Germinal center (tissue), 1 donor: ENCODE measurements around the gene SPACA4.
"Not testable (repeated sequence)": the region's sequence is repeated elsewhere in the genome, so short reads cannot be mapped to it uniquely, and the experiment has no call there.

Source experiments
- DNase-seq: peaks from one replicate; pipeline ENCODE4 v3.0.0; 2012; ENCODE audit warnings: mixed read lengths, low spot score

SPACA4 gene, protein sequence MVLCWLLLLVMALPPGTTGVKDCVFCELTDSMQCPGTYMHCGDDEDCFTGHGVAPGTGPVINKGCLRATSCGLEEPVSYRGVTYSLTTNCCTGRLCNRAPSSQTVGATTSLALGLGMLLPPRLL

DNA sequence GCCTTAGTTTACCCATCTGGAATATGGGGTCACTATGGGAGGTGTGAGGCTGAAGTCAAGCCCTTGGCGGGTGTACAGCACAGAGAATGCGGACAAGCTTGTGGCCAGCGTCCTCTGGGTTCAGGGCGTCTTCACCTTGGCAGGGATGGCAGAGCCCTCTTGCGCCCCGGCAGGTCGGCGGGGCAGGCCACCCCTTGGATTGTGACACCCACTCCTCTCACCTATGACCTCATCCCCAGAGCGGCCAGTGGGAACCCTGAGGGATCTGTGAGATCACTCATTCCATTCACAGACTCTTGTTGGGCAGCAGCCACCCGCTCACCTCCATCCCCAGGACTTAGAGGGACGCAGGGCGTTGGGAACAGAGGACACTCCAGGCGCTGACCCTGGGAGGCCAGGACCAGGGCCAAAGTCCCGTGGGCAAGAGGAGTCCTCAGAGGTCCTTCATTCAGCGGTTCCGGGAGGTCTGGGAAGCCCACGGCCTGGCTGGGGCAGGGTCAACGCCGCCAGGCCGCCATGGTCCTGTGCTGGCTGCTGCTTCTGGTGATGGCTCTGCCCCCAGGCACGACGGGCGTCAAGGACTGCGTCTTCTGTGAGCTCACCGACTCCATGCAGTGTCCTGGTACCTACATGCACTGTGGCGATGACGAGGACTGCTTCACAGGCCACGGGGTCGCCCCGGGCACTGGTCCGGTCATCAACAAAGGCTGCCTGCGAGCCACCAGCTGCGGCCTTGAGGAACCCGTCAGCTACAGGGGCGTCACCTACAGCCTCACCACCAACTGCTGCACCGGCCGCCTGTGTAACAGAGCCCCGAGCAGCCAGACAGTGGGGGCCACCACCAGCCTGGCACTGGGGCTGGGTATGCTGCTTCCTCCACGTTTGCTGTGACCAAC lies at the start of gene SPACA4:
TSS of gene SPACA4 (plus strand) at position 280 of the 896 bp plus-strand sequence. CDS start at position 517, 237 bp downstream.
- no peak for DNase-seq

DNA sequence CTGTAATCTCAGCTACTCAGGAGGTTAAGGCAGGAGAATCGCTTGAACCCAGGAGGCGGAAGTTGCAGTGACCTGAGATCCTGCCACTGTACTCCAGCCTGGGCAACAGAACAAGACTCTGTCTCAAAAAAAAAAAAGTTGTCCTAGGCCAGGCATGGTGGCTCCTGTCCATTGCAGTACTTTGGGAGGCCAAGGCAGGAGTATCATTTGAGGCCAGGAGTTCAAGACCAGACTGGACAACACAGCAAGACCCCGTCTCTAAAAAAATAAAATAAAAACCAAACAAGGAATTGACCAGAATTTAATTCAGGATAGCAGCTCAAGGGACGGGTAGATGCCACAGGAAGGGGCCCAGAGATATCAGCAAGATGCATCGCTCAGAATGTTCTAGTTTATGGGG lies 49.7 kb upstream of the SPACA4 start:
- DNase-seq: no peak

DNA sequence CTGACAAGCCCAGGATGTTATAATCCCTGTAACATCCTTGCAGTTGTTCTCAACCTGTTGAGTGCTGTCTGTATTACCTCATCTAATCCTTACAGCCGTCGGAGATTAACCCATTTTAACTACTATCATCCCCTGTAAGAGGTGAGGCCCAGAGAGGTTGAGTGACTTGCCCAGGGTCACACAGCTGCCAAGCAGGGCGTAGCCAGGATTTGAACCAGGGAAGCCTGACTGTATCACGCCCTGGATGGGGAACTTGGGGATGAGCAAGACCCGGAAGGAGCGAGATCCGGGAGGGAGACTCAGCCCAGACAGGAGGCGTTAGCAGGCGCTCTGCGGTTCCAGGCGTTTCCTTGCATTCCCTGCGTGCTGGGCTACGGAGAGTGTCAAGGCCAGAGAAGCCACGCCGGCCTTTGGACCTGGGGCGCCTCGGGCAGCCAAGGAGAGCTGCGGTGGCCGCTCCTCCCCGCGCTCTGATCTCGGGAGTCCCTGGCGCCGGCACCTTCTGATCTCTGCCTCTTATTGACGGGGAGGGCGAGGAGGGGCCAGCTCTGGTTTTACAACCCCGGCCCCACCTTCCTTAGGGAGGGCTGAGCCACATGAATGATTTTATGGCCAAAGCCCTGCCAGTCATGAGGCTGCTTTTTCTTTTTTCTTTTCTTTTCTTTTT lies 48.4 kb upstream of the SPACA4 start:
- no peak for DNase-seq

DNA sequence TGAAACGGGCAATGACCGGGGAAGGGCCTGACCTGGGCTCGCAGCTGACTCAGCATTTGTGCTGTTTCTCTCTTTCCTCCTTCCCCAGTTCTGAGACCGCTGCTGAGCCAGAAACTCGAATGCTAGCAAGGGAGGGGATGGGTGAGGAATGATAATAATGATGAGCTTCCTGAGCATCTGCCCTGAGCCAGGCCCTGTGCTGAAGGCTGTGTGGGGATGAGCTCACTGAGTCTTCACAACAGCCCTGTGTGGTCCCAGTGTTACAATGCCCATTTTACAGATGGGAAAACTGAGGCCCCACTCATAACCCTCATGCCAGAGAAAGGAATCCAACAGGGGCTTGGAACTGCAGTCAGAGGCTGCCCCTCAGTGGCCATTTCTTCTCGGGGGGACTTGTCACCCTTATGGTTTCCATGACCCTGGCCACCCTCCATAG lies 46.4 kb upstream of the SPACA4 start:
- no peak for DNase-seq

DNA sequence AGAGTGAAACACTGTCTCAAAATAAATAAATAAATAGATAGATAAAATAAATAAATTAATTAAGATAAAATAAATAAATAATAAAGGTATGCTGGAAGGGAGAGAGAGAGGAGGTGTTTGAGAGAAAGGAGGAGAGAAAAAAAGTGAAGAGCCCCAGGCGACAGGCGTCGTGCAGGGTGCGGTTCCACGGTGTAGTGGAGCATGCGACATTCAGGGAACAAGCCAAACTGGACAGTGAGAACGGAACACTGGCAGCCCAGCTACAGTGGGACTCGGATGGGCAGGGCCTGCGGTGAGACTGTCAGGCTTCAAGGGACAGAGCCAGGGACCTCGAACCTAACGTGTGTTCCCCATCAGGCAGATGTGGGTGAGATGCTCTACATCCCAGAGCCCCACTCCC lies 45.1 kb upstream of the SPACA4 start:
- no peak for DNase-seq

DNA sequence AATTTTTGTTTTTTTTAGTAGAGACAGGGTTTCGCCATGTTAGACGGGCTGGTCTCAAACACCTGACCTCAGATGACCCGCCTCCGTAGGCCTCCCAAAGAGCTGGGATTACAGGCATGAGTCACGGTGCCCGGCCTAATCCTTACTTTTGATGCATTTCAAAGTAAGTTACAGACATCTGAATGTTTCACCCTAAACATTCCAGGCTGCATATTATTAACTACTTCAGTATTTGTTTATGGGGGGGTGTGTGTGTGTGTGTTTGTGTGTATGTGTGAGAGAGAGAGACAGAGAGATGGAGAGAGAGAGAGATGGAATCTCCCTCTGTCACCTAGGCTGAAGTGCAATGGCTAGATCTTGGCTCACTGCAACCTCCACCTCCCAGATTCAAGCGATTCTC lies 41.5 kb upstream of the SPACA4 start:
- no peak for DNase-seq

DNA sequence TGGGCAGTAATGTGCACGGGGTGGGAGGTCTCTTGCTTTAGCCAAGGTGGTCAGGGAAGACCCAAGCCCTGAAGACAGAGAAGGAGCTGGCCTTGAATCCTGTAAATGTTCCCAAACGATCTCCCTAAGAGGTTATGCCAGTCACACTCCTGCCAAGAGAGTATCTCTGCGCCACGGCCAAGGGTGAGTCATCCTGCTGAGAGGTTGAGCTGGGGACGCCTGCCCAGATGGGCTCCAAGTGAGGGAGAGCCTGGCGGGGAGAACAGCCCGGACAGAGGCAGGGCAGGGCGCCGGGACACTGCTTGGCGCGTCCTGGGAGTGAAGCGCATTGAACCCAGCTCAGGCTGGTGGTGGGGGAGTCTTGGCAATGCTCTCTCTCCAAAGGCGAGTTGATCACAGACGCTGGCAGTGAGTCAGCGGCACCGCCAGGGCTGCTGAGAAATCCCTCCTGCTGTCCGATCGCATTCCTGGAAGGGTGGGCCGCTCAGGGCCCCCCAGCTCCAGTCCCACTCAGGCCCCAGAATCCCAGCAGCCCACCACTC lies 38.1 kb upstream of the SPACA4 start:
- no peak for DNase-seq

DNA sequence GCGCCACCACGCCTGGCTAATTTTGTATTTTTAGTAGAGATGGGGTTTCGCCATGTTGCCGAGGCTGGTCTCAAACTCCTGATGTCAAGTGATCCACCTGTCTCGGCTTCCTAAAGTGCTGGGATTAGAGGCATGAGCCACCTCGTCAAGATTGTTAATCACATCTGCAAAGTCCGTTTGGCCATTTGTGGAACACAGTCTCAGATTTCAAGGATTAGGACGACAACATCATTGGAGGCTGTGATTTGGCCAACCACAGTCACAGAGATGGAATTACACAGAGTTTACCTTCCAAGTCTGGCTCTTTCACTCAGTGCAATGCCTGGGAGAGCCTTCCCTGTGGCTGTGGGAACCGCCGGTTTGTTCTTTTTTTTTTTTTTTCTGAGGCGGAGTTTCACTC lies 36.7 kb upstream of the SPACA4 start:
- no peak for DNase-seq

DNA sequence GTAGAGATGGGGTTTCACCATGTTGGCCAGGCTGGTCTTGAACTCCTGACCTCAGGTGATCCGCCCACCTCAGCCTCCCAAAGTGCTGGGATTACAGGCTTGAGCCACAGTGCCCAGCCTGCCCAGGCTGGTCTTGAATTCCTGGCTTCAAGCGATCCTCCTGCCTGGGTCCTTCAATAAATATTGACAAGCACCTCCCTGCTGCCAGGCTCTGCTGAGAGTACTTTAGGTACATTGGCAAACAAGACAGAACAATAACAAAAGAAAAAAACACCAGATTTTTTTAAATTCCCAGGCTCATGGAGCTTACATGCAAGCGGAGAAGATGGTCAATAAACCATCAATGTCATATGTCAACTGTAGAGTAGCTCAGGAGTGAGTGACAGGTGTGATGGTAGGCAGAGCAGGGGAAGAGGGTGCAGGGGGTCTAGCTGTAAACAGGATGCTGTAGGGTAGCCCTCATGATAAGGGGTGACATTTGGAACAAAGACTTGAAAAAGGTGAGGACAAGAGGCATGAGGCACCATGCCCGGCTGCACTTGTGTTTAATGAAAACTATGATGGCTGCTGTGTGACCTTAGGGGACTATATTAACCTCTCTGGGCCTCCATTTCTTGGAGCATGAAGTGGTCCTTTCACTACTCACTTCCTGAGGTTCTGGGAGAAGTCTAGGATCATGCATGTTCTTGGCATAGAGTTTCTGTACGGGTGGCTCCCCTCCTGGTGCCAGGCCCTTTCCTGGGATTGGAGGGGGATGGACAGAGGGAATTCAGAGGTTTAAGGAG lies 35.0 kb upstream of the SPACA4 start:
- no peak for DNase-seq

DNA sequence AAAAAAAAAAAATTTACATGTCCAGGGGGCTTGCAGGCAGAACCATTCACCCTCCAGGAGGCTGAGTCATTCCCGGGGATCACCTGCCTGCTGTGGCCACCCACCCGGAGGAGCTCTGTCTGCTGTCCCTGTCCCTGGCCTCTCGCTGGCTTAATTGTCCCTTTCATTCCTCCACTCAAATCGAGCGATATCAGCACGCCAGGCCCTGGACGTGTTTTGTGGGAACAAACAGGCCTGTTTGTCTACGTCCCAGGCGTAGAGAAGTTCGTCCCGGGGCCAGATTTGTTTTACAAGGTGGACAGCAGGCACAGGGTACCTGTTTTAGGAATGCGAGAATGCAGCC lies 33.4 kb upstream of the SPACA4 start:
- no peak for DNase-seq

DNA sequence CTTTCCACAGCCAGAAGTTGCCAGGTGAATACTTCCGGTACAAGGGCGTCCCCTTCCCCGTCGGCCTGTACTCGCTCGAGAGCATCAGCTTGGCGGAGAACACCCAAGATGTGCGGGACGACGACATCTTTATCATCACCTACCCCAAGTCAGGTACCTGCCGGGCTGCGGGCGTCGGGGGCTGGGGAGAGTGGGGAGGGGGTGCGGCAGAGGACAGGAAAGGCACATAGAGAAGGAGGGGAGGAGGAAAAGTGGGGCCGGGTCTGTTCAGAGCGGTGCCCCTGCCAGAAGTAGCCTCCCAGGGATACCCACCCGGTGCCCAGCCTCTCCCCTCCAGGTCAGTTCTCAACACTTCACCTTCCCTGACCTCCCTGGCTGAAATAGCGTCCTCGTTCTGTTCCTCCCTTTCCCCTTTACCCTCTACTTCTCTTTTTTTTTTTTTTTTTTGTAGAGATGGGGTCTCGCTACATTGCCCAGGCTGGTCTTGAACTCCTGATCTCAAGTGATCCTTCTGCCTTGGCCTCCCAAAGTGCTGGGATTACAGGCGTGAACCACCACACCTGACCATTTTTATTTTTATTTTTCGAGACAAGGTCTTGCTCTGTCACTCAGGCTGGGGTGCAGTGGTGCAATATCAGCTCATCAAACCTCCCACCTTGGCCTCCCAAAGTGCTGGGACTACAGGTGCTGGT lies 30.5 kb upstream of the SPACA4 start:
- no peak for DNase-seq

DNA sequence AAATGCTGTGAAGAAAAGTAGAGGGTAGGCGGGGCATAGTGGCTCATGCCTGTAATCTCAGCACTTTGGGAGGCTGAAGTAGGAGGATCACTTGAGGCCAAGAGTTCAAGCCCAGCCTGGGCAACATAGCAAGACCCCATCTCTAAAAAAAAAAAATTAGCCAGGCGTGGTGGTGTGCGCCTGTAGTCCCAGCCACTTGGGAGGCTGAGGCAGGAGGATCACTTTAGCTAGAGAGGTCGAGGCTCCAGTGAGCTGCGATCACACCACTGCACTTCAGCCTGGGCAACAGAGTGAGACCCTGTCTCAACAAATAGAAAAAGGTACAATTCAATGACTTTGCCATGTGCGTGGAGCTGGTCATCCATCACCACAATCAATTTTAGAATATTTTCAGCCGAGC lies 28.6 kb upstream of the SPACA4 start:
- DNase-seq: not testable (repeated sequence)

DNA sequence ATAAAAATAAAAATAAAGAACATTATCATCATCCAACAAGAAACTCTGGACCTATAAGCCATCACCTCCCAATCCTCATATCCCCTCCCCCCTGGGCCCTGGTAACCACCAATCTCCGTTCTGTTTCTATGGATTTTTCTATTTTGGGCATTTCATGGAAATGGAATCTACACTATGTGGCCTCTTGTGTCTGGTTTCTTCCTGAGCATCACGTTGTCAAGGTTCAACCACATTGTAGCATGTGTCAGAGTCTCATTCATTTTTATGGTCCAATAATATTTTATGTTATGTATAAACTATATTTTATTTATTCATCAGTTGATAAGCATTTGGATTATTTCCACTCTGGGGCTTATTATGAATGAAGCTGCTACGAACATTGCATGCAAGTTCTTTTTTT lies 27.7 kb upstream of the SPACA4 start:
- no peak for DNase-seq

DNA sequence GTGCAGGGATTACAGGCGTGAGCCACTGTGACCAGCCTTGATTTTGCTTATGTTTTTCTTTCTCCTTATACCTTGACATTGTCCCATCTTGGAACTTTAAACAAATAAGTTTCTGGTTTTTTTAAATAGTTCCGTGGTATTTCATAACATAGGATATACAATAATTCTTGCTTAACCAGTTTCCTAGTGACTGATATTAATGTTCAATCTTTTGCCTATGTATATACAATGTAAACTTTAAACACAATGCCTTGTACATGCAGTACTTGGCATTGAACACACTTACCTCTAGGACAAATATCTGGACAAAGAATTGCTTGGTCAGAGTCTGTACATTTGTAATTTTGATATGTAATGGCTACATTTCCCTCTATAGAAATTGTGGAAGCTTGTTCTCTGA lies 24.4 kb upstream of the SPACA4 start:
- no peak for DNase-seq

DNA sequence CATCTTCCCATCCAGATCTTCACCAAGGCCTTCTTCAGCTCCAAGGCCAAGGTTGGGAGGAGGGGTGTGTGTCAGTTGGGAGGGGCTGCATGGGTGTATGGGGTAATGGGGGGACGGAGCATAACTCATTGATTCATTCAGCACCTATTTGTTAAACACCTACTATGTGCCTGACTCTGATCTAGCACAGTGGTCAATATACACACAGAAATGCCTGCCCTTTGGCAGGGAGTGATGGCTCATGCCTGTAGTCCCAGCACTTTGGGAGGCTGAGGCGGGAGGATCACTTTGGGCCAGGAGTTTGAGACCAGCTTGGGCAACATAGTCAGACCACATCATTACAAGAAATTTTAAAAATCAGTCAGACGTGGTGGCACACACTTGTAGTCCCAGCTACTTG lies 19.2 kb upstream of the SPACA4 start:
- DNase-seq: no peak

DNA sequence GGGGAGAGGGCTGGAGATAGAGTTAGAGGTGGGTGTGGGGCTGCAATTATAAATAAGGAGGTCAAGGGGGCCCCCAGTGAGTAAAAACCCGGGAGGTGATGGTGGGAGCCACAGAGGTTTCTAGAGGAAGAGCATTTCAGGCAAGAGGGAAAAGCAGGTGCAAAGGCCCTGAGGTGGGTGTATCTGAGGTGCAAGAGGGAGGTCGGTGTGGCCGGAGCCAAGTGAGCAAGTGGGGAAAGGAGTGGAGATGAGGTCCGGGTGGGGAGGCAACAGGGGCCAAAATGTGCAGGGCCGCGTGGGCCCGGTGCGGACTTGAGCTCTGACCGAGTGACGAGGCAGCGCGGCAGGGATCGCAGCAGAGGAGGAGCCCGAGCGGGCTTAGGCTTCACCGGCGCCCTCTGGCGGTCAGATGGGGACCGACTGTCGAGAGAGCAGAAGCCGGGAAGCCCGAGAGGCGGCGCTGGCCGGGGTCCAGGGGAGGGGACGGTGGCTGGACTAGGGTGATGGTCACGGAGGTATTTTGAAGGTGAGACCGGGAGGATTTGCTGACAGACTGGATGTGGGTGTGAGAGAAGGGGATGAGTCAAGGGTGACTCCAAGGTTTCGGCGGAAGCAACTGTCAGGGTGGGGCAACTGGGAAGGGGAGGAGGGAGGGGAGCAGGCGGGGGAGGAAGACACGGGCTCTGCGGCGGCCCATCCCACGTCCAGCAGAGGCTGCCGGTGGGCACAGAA lies 17.7 kb upstream of the SPACA4 start:
- DNase-seq: peak; percentile 87

DNA sequence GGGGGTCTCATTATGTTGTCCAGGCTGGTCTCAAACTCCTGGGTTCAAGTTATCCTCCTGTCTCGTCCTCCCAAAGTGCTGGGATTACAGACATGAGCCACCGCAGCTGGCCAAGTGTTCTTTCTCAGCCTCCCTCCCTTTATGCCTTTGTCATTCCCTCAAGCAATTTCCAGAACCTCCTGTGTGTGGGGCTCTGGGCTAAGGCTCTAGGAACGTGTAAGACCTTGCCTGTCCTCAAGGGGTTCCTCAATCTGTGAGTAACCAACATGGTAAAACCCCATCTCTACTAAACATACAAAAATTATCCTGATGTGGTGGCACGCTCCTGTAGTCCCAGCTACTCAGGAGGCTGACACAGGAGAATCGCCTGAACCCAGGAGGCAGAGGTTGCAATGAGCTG lies 15.5 kb upstream of the SPACA4 start:
- no peak for DNase-seq

DNA sequence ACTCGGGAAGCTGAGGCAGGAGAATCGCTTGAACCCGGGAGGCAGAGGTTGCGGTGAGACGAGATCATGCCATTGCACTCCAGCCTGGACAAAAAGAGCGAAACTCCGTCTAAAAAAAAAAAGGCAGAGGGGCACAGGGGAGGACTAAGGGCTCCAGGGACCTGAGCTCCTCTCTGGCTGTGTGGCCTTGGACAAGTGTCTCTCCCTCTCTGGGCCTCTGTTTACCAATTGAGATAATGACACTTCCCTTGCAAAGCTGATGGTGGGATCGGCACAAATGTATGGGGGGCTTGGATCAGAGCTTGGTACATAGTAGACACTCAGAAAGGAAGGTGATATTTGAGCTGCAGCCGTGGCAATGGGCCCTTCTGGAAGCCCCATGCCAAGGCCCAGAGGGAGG lies 11.4 kb upstream of the SPACA4 start:
- DNase-seq: no peak

DNA sequence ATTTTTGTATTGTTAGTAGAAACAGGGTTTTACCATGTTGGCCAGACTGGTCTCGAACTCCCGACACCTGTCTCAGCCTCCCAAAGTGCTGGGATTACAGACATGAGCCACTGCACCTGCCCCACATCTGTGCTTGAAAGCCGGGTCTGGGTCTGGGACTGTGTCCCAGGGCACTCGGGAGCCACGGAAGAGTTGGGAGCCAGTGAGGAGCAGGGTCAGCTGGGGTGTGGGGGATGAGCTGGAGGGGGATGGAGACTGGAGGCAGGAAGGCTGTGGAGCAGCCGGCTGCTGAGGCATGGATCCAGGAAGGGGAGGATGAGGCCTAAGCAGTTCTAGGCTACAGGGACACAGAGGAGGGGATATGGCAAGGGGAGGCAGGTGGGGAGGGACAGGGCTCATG lies 10.7 kb upstream of the SPACA4 start:
- DNase-seq: no peak

DNA sequence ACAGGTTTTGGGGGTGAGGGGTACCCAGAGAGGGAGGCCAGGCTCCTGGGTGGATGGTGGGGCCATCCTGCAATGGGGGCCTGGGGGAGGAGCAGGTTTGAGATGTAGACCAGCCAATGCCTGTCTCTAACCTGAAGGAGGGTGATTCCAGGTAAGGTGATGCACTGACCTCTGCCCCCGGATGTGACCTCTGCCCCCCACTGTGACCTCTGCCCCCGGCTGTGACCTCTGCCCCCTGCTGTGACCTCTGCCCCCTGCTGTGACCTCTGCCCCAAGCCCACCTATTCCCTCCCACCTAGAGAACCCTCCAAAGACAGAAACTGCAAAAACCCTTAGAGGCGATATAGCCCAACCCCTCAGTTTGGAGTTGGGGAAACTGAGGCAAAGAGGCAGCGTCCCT lies 10.3 kb upstream of the SPACA4 start:
- DNase-seq: no peak
